Astrocyte of the cerebellum (primary cell): ENCODE data around the gene SIPA1.

ENCODE experiments used
- DNase-seq: peaks from one replicate; pipeline ENCODE4 v3.0.0-alpha.2; 2011; ENCODE audit warnings: low read depth
- H3K4me3 ChIP-seq: 2 replicates; pipeline ENCODE4 v1.5.1; 2011; ENCODE audit warnings: mild to moderate bottlenecking, low read depth, low read length, moderate library complexity
- CTCF ChIP-seq: IDR thresholded peaks from 2 replicates; pipeline ENCODE4 v1.5.1; 2012; ENCODE audit warnings: low read length, low read depth, moderate library complexity, mild to moderate bottlenecking; ENCODE audit errors: missing control alignments
- in situ Hi-C: cut with HindIII; loops from 2 replicates; pipeline ENCODE4 v1.10.0; 2017; ENCODE audit warnings: low sequenced_read_pairs

The SIPA1 gene

GRCh38 chr11:65637794-65638419 is at the start of gene SIPA1:
Gene SIPA1 (plus strand): TSS chr11:65638101. CDS start chr11:65640922, 2,821 bp downstream.
- DNase-seq = peak; percentile 89
- H3K4me3 ChIP-seq = peak within 1 kb of the TSS; percentile 74
- TF ChIP-seq CTCF = peak; percentile 73
- in situ Hi-C loops = no loop called here

GRCh38 chr11:65588199-65589054 is 49.5 kb upstream of the SIPA1 start:
- DNase-seq = no peak
- TF ChIP-seq CTCF = peak; percentile 60
- in situ Hi-C loops = no loop called here
- H3K4me3 ChIP-seq = no peak overlapping the region

GRCh38 chr11:65589444-65590239 is 48.3 kb upstream of the SIPA1 start:
- in situ Hi-C loops = no loop called here
- no peak for TF ChIP-seq CTCF
- H3K4me3 ChIP-seq = no peak overlapping the region
- DNase-seq = no peak

GRCh38 chr11:65590240-65590738 is 47.6 kb upstream of the SIPA1 start:
- no peak for DNase-seq
- in situ Hi-C loops = no loop called here
- TF ChIP-seq CTCF = no peak

GRCh38 chr11:65591939-65592857 is 45.7 kb upstream of the SIPA1 start:
- DNase-seq = no peak
- TF ChIP-seq CTCF = peak; percentile 8
- in situ Hi-C loops = no loop called here
- H3K4me3 ChIP-seq = no peak overlapping the region

More at GRCh38 chr11:65590240-65590738, 47.6 kb upstream of the SIPA1 start:
- no peak overlapping the region for H3K4me3 ChIP-seq
